Measurements from ENCODE around the gene SH3GL1. TPM values are rescaled to one million over a fixed set of nuclear protein-coding genes. Genes with fewer than 3 reads are reported as not detected.

Gene SH3GL1
- polyA plus RNA-seq, 1 donor (not counting 4 experiments of a cell fraction or from before 2014, with no cell fraction given), result 47.4 TPM

DNA sequence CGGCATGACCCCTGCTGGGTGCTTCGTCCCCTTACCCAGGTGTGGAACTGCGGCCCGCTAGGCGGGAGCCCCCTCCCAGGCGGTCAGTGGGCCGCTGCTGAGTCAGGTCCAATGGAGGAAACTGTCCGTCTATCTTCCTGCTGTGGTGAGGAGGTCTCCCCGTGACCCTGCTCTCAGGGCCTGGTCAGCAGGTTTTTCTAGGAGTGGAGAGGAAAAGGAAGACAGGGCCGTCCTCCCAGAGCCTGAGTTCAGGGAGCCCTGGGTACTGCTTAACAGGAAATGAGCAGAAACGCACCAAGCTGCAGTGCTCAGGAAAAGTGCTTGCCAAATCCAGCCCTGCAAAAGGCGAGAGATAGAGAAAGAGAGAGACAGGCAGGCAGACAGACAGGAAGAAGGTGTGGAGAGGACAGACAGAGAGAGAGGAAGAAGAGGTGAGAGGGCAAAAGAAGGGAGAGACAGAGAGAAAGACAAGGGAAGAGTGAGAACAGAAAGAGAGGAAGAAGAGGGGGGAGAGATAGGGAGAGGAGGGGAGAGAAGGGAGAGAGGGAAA, 10.3 kb downstream of the SH3GL1 start:
- FAIRE-seq, result no peak
- Histone ChIP-seq H3K27ac (ENCODE audit: control insufficient read depth, insufficient read depth, low read length) (peak overlapping the region; percentile 56), H3K4me1 (ENCODE audit: control insufficient read depth, extremely low read depth, insufficient read depth, low read length) (peaks cover 34% of the 10 kb centered on the region), H4K20me1 (ENCODE audit: control insufficient read depth, extremely low read depth, insufficient read depth, low read length) (peaks cover 12% of the 10 kb centered on the region), H3K9ac (ENCODE audit: control insufficient read depth, extremely low read depth, insufficient read depth, low read length) (peak overlapping the region; percentile 48), H3K36me3 (ENCODE audit: control insufficient read depth in 2 of 2, extremely low read depth in 1 of 2, insufficient read depth in 2 of 2, low read length in 2 of 2) (peaks cover 12 to 14% of the 10 kb centered on the region in 2 experiments), H3K4me3 (ENCODE audit: control insufficient read depth in 2 of 3, extremely low read depth in 1 of 3, insufficient read depth in 2 of 3, low read depth in 1 of 3, low read length in 3 of 3) (no peak overlapping the region), H3K27me3 (ENCODE audit: control insufficient read depth, extremely low read depth, insufficient read depth, low read length) (no peaks in the 10 kb centered on the region), H3K9me1 (ENCODE audit: control insufficient read depth, extremely low read depth, insufficient read depth, low read length) (no peaks in the 10 kb centered on the region), H2AFZ (ENCODE audit: control insufficient read depth, low read length) (no peak overlapping the region), H3K79me2 (ENCODE audit: control insufficient read depth, insufficient read depth, low read length) (peaks cover 95% of the 10 kb centered on the region), H3K9me3 (ENCODE audit: control insufficient read depth, low read depth, low read length) (no peaks in the 10 kb centered on the region), H3K4me2 (ENCODE audit: control insufficient read depth, extremely low read depth, insufficient read depth, low read depth, low read length) (peak overlapping the region; percentile 29)
- dilution Hi-C loops (cut with MboI; ENCODE audit: extremely low pct_ligation_motif_present, low sequenced_read_pairs), result no loop called here
- no peak for TF ChIP-seq CTCF (optimal IDR thresholded peaks at IDR 0.05 in 1 of 3, IDR thresholded peaks at IDR 0.05 in 1 of 3, conservative IDR thresholded peaks at IDR 0.05 in 1 of 3; ENCODE audit: extremely low read depth in 1 of 3, insufficient read depth in 2 of 3, low read length in 3 of 3)
- TF ChIP-seq EZH2 (IDR thresholded peaks at IDR 0.05; ENCODE audit: low read length), result no peak
- DNase-seq (ENCODE audit: low read depth, low spot score), result no peak

- H3K4me1 ChIP-seq (ENCODE audit: control insufficient read depth, extremely low read depth, insufficient read depth, low read length), result peaks cover 34% of the 10 kb centered on the region
- H3K9me1 ChIP-seq (ENCODE audit: control insufficient read depth, extremely low read depth, insufficient read depth, low read length), result no peaks in the 10 kb centered on the region
- H2AFZ ChIP-seq (ENCODE audit: control insufficient read depth, low read length), result no peak overlapping the region
- peaks cover 13% of the 10 kb centered on the region for H4K20me1 ChIP-seq (ENCODE audit: control insufficient read depth, extremely low read depth, insufficient read depth, low read length)
- peaks cover 8 to 10% of the 10 kb centered on the region in 2 experiments for H3K36me3 ChIP-seq (ENCODE audit: control insufficient read depth in 2 of 2, extremely low read depth in 1 of 2, insufficient read depth in 2 of 2, low read length in 2 of 2)
- no peak overlapping the region for H3K27ac ChIP-seq (ENCODE audit: control insufficient read depth, insufficient read depth, low read length)
- H3K4me3 ChIP-seq (ENCODE audit: control insufficient read depth in 2 of 3, extremely low read depth in 1 of 3, insufficient read depth in 2 of 3, low read depth in 1 of 3, low read length in 3 of 3), result no peak overlapping the region
- peak overlapping the region; percentile 48 for H3K9ac ChIP-seq (ENCODE audit: control insufficient read depth, extremely low read depth, insufficient read depth, low read length)
- no peak overlapping the region for H3K4me2 ChIP-seq (ENCODE audit: control insufficient read depth, extremely low read depth, insufficient read depth, low read depth, low read length)
- FAIRE-seq, result no peak
- dilution Hi-C loops (cut with MboI; ENCODE audit: extremely low pct_ligation_motif_present, low sequenced_read_pairs), result no loop called here
- TF ChIP-seq EZH2 (IDR thresholded peaks at IDR 0.05; ENCODE audit: low read length), result no peak
- no peak for TF ChIP-seq CTCF (optimal IDR thresholded peaks at IDR 0.05 in 1 of 3, IDR thresholded peaks at IDR 0.05 in 1 of 3, conservative IDR thresholded peaks at IDR 0.05 in 1 of 3; ENCODE audit: extremely low read depth in 1 of 3, insufficient read depth in 2 of 3, low read length in 3 of 3)
- H3K79me2 ChIP-seq (ENCODE audit: control insufficient read depth, insufficient read depth, low read length), result peaks cover 95% of the 10 kb centered on the region
- no peak for DNase-seq (ENCODE audit: low read depth, low spot score)
- no peaks in the 10 kb centered on the region for H3K27me3 ChIP-seq (ENCODE audit: control insufficient read depth, extremely low read depth, insufficient read depth, low read length)
- H3K9me3 ChIP-seq (ENCODE audit: control insufficient read depth, low read depth, low read length), result no peaks in the 10 kb centered on the region
These were observed 10.8 kb downstream of the SH3GL1 start for GRCh38 chr19:4389511-4390016.

Data from keratinocyte (primary cell).